Suprapubic skin (tissue), 4 donors: ENCODE measurements around the gene FMO1. TPM values are rescaled to one million over a fixed set of nuclear protein-coding genes. Genes with fewer than 3 reads are reported as not detected.
"Not testable (repeated sequence)": the region's sequence is repeated elsewhere in the genome, so short reads cannot be mapped to it uniquely, and the experiment has no call there.

ENCODE experiments used
- DNase-seq, 2 donors: peaks; one replicate each; pipeline ENCODE4 v3.0.0-alpha.2; 2019; ENCODE audit warnings: low spot score in 2 of 2
- H3K27ac ChIP-seq: fragments of 200-600 bp; sonication (generic); one replicate; pipeline ENCODE4 v1.5.1; 2019
- H3K27me3 ChIP-seq: fragments of 200-600 bp; sonication (generic); one replicate; pipeline ENCODE4 v1.5.1; 2019
- H3K36me3 ChIP-seq: fragments of 200-600 bp; sonication (generic); one replicate; pipeline ENCODE4 v1.5.1; 2019
- H3K4me1 ChIP-seq: fragments of 200-600 bp; sonication (generic); one replicate; pipeline ENCODE4 v1.5.1; 2019
- H3K4me3 ChIP-seq: fragments of 200-600 bp; sonication (generic); one replicate; pipeline ENCODE4 v1.5.1; 2019; ENCODE audit warnings: mild to moderate bottlenecking
- H3K9me3 ChIP-seq: fragments of 200-600 bp; sonication (generic); one replicate; pipeline ENCODE4 v1.5.1; 2019
- CTCF ChIP-seq, 2 donors: fragments of 200-600 bp in 1 of 2; fragments of 450-650 bp in 1 of 2; sonication (generic) in 1 of 2; IDR thresholded peaks; one replicate each; pipeline ENCODE4 v1.5.1; 2016 to 2019; ENCODE audit warnings: antibody characterized with exemption in 2 of 2, mild to moderate bottlenecking in 1 of 2, moderate library complexity in 1 of 2
- EP300 ChIP-seq: sonication (generic); formaldehyde crosslinking; IDR thresholded peaks from one replicate; pipeline ENCODE4 v1.6.1; 2017; ENCODE audit warnings: antibody characterized with exemption
- POLR2A ChIP-seq, 2 donors: fragments of 450-650 bp; IDR thresholded peaks; one replicate each; pipeline ENCODE4 v1.6.1; 2017; ENCODE audit warnings: antibody characterized with exemption in 2 of 2, mild to moderate bottlenecking in 2 of 2, moderate library complexity in 2 of 2
- POLR2AphosphoS5 ChIP-seq, 3 donors: sonication (generic); formaldehyde crosslinking; IDR thresholded peaks; one replicate each; pipeline ENCODE4 v1.6.1; 2017; ENCODE audit warnings: antibody characterized with exemption in 3 of 3
- WGBS: methylation state at CpG from one replicate; pipeline ENCODE4 v1.1.5; 2018; 5-methylcytosine and 5-hydroxymethylcytosine counted together
- total RNA-seq, 4 donors: library from RNA; depleted of rRNA; stranded (reverse); fragments of >200 nt; gene quantifications; one replicate each; pipeline ENCODE4 v1.1.0, GENCODE V29; 2016

FMO1 gene
- total RNA-seq, 4 donors from 2014 or later = 3.1 to 15.5 (median 14.4) TPM

- no peaks in the 10 kb centered on the region for H3K9me3 ChIP-seq
- no peak overlapping the region for H3K4me3 ChIP-seq
- no peak overlapping the region for H3K27ac ChIP-seq
- H3K27me3 ChIP-seq = no peaks in the 10 kb centered on the region
- no peak for DNase-seq
- peaks cover 39% of the 10 kb centered on the region for H3K4me1 ChIP-seq
- 58% methylated on average over 5 of the region's 5 CpGs for WGBS
- no peaks in the 10 kb centered on the region for H3K36me3 ChIP-seq
- TF ChIP-seq POLR2AphosphoS5 (IDR thresholded peaks at IDR 0.05) (no peak), CTCF (IDR thresholded peaks at IDR 0.05) (no peak), POLR2A (IDR thresholded peaks at IDR 0.05) (no peak), EP300 (no peak)
These were observed 25.4 kb upstream of the FMO1 start for GRCh38 chr1:171222936-171223335.

- WGBS = 72% methylated on average over 4 of the region's 4 CpGs
- H3K27me3 ChIP-seq, H3K36me3 ChIP-seq, H3K27ac ChIP-seq, DNase-seq, H3K4me3 ChIP-seq, H3K9me3 ChIP-seq: not testable (repeated sequence)
- H3K4me1 ChIP-seq = peaks cover 32% of the 10 kb centered on the region
These were observed 24.0 kb upstream of the FMO1 start for GRCh38 chr1:171224257-171224656.

- 70% methylated on average over 1 of the region's 1 CpG for WGBS
- Histone ChIP-seq H3K4me1 (peaks cover 21% of the 10 kb centered on the region), H3K27me3 (no peaks in the 10 kb centered on the region), H3K27ac (no peak overlapping the region), H3K9me3 (no peaks in the 10 kb centered on the region), H3K36me3 (no peaks in the 10 kb centered on the region), H3K4me3 (no peak overlapping the region)
- TF ChIP-seq EP300 (no peak), CTCF (IDR thresholded peaks at IDR 0.05) (peak; percentile 50 to 52), POLR2AphosphoS5 (IDR thresholded peaks at IDR 0.05) (no peak)
- DNase-seq = no peak
These were observed 21.4 kb upstream of the FMO1 start for GRCh38 chr1:171226747-171227370.

- no peak overlapping the region for H3K27ac ChIP-seq
- no peaks in the 10 kb centered on the region for H3K36me3 ChIP-seq
- no peaks in the 10 kb centered on the region for H3K27me3 ChIP-seq
- no peak for TF ChIP-seq CTCF (IDR thresholded peaks at IDR 0.05)
- no peak for TF ChIP-seq EP300
- no peak for TF ChIP-seq POLR2A (IDR thresholded peaks at IDR 0.05)
- no peak for TF ChIP-seq POLR2AphosphoS5 (IDR thresholded peaks at IDR 0.05)
- no peak overlapping the region for H3K4me3 ChIP-seq
- peaks cover 4% of the 10 kb centered on the region for H3K4me1 ChIP-seq
- no peaks in the 10 kb centered on the region for H3K9me3 ChIP-seq
- no peak for DNase-seq
These were observed 17.0 kb upstream of the FMO1 start for GRCh38 chr1:171231326-171231725.

GRCh38 chr1:171233183-171233582, 15.1 kb upstream of the FMO1 start:
- no peaks in the 10 kb centered on the region for H3K4me1 ChIP-seq
- no peaks in the 10 kb centered on the region for H3K27me3 ChIP-seq
- 100% methylated on average over 1 of the region's 1 CpG for WGBS
- DNase-seq = no peak
- H3K27ac ChIP-seq = no peak overlapping the region
- H3K9me3 ChIP-seq = no peaks in the 10 kb centered on the region
- TF ChIP-seq POLR2A (IDR thresholded peaks at IDR 0.05) = no peak
- no peak for TF ChIP-seq CTCF (IDR thresholded peaks at IDR 0.05)
- TF ChIP-seq EP300 = no peak
- TF ChIP-seq POLR2AphosphoS5 (IDR thresholded peaks at IDR 0.05) = no peak
- no peaks in the 10 kb centered on the region for H3K36me3 ChIP-seq
- H3K4me3 ChIP-seq = no peak overlapping the region

- not testable (repeated sequence) for H3K36me3 ChIP-seq, H3K4me1 ChIP-seq, H3K9me3 ChIP-seq, DNase-seq, H3K27me3 ChIP-seq, H3K27ac ChIP-seq, H3K4me3 ChIP-seq
- WGBS = 98% methylated on average over 4 of the region's 4 CpGs
These were observed 12.1 kb upstream of the FMO1 start for GRCh38 chr1:171236231-171236630.
